Fibroblast of lung (primary cell): ENCODE results near the gene LCN9. TPM values are rescaled to one million over a fixed set of nuclear protein-coding genes. Genes with fewer than 3 reads are reported as not detected.

Experiments used
- DNase-seq, 2 donors: peaks; one replicate each; pipeline versions ENCODE4 v3.0.0 to v3.0.0-alpha.2; 2010; ENCODE audit warnings: low read depth in 2 of 2
- H2AFZ ChIP-seq: 2 replicates; pipeline ENCODE4 v1.5.1; 2012; ENCODE audit warnings: low read length, control low read depth, inconsistent platforms
- H3K27ac ChIP-seq: 2 replicates; pipeline ENCODE4 v1.5.1; 2011; ENCODE audit warnings: low read length, control low read depth; ENCODE audit not compliant: insufficient read depth
- H3K27me3 ChIP-seq: 2 replicates; pipeline ENCODE4 v1.5.1; 2011; ENCODE audit warnings: mild to moderate bottlenecking, low read length; ENCODE audit not compliant: control insufficient read depth, insufficient read depth
- H3K36me3 ChIP-seq: 2 replicates; pipeline ENCODE4 v1.5.1; 2011; ENCODE audit warnings: low read length; ENCODE audit not compliant: control insufficient read depth, insufficient read depth
- H3K4me1 ChIP-seq: 2 replicates; pipeline ENCODE4 v1.5.1; 2011; ENCODE audit warnings: low read length; ENCODE audit not compliant: control insufficient read depth, insufficient read depth; ENCODE audit errors: extremely low read depth
- H3K4me2 ChIP-seq: 2 replicates; pipeline ENCODE4 v1.5.1; 2011; ENCODE audit warnings: low read length, control low read depth; ENCODE audit not compliant: insufficient read depth; ENCODE audit errors: extremely low read depth
- H3K4me3 ChIP-seq, 4 experiments: fragments of 200-600 bp in 1 of 4; sonication (generic) in 1 of 4; replicated peaks in 1 of 4; 2 replicates each; pipeline ENCODE4 v1.5.1; 2011 to 2016; ENCODE audit warnings: low read length in 4 of 4, low read depth in 3 of 4, mild to moderate bottlenecking in 3 of 4, control low read depth in 2 of 4, inconsistent platforms in 1 of 4, mixed read lengths in 1 of 4; ENCODE audit not compliant: insufficient read depth in 1 of 4; ENCODE audit errors: control extremely low read depth in 1 of 4
- H3K79me2 ChIP-seq: 2 replicates; pipeline ENCODE4 v1.5.1; 2012; ENCODE audit warnings: mild to moderate bottlenecking, low read length, inconsistent platforms; ENCODE audit not compliant: control insufficient read depth, insufficient read depth
- H3K9ac ChIP-seq: 2 replicates; pipeline ENCODE4 v1.5.1; 2011; ENCODE audit warnings: mild to moderate bottlenecking, low read length, control low read depth; ENCODE audit not compliant: insufficient read depth
- H3K9me3 ChIP-seq: 2 replicates; pipeline ENCODE4 v1.5.1; 2012; ENCODE audit warnings: low read depth, low read length; ENCODE audit not compliant: control insufficient read depth, insufficient read depth
- H4K20me1 ChIP-seq: 2 replicates; pipeline ENCODE4 v1.5.1; 2011; ENCODE audit warnings: low read length; ENCODE audit not compliant: control insufficient read depth, insufficient read depth; ENCODE audit errors: extremely low read depth
- EZH2 ChIP-seq: IDR thresholded peaks from 2 replicates; pipeline ENCODE4 v1.5.1; 2012; ENCODE audit warnings: low read length, control low read depth, mild to moderate bottlenecking; ENCODE audit errors: missing control alignments
- polyA plus RNA-seq, 2 donors: library from polyadenylated mRNA; depleted of rRNA in 1 of 2; stranded (reverse) in 1 of 2; unstranded in 1 of 2; fragments of >200 nt; gene quantifications; 2 replicates each; pipeline ENCODE4 v1.2.1, GENCODE V29; 2011 to 2012; ENCODE audit warnings: missing spikeins in 1 of 2
- total RNA-seq: library from RNA; depleted of rRNA; stranded (reverse); fragments of >200 nt; gene quantifications from 2 replicates; pipeline ENCODE4 v1.2.1, GENCODE V29; 2014
- TF ChIP-seq, protein P1 (sequence below), 2 donors: IDR thresholded peaks in 1 of 2; conservative IDR thresholded peaks in 1 of 2; 1 replicate in 1 of 2; 2 replicates in 1 of 2; pipeline ENCODE4 v1.5.1; 2011 to 2012; ENCODE audit warnings: low read length in 2 of 2, control low read depth in 1 of 2, inconsistent platforms in 1 of 2, low read depth in 1 of 2, mild to moderate bottlenecking in 1 of 2

LCN9 gene
- total and polyA plus RNA-seq, 2 donors (not counting 1 experiment from before 2014, with no cell fraction given), result not detected

DNA sequence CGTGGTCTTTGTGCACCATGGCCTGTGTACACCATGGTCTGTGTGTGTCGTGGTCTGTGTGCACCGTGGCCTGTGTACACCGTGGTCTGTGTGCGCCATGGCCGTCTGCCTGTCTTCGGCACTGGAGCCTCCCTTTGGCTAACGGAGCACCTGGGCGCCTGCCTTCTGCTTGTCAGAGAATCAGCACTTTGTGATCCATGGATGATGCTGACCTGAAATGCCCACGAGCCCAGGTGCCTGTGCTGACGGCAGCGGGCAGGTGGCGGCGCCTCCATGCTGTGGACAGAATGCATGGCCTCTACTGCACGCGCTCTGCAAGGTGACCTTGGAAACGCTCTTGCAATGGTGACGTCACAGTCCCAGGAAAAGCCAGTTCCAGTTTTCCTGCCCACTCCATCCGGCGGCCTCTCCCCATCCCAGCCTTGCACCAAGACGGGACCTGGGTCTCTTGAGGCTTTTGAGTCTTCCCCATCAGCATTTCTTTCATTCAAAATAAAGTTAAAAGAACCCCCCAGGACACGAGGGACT, 14.6 kb downstream of the LCN9 start:
- no peak for DNase-seq
- TF ChIP-seq EZH2, result no peak
- TF ChIP-seq, protein P1, sequence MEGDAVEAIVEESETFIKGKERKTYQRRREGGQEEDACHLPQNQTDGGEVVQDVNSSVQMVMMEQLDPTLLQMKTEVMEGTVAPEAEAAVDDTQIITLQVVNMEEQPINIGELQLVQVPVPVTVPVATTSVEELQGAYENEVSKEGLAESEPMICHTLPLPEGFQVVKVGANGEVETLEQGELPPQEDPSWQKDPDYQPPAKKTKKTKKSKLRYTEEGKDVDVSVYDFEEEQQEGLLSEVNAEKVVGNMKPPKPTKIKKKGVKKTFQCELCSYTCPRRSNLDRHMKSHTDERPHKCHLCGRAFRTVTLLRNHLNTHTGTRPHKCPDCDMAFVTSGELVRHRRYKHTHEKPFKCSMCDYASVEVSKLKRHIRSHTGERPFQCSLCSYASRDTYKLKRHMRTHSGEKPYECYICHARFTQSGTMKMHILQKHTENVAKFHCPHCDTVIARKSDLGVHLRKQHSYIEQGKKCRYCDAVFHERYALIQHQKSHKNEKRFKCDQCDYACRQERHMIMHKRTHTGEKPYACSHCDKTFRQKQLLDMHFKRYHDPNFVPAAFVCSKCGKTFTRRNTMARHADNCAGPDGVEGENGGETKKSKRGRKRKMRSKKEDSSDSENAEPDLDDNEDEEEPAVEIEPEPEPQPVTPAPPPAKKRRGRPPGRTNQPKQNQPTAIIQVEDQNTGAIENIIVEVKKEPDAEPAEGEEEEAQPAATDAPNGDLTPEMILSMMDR (conservative IDR thresholded peaks at IDR 0.05 in 1 of 2, IDR thresholded peaks at IDR 0.05 in 1 of 2; ENCODE audit: low read depth in 1 of 2, low read length in 2 of 2), result no peak

DNA sequence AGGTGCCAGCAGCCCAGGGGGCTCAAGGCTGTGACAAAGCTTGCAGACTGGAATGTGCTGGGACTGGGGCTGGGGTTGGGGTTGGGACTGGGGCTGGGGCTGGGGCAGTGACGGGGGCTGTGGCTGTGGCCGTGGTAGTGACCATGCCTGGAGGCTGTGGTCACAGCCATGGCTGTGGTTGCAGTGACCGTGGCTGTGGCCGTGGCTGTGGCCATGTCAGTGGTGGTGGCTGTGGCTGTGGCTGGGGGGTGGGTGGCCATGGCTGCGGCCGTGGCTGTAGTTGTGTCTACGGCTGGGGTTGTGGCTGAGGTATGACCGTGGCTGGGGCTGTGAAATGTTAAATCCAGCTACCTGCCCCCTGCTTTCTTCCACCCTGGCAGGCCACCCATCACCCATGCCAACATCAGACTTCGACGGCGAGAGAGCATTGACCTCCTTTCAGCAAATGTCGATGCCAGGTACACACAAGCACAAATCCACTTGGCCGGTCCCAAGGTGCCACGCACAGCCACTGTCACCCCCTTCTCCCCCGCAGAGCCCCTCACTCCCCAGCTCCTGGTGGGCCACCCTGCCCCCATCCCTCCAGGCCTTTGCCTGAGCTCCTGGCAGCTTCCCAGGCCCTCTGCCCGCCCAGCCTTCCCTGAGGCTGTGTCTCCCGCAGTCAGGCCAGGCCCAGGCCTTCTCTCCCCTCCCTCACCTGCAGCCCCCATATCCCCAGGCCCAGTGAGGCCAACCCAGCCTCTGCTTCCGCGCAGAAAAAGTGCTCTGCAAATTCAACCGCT, 15.3 kb downstream of the LCN9 start:
- TF ChIP-seq EZH2, result no peak
- TF ChIP-seq, protein P1 (conservative IDR thresholded peaks at IDR 0.05 in 1 of 2, IDR thresholded peaks at IDR 0.05 in 1 of 2; ENCODE audit: low read depth in 1 of 2, low read length in 2 of 2), result no peak
- H3K27ac ChIP-seq, result no peak overlapping the region
- no peak overlapping the region for H3K9ac ChIP-seq
- H3K4me1 ChIP-seq, result no peaks in the 10 kb centered on the region
- H3K79me2 ChIP-seq, result no peaks in the 10 kb centered on the region
- no peaks in the 10 kb centered on the region for H3K9me3 ChIP-seq
- no peaks in the 10 kb centered on the region for H3K36me3 ChIP-seq
- no peak overlapping the region for H3K4me3 ChIP-seq
- H3K4me2 ChIP-seq, result no peak overlapping the region
- no peaks in the 10 kb centered on the region for H3K27me3 ChIP-seq
- DNase-seq, result no peak
- H2AFZ ChIP-seq, result no peak overlapping the region
- H4K20me1 ChIP-seq, result no peaks in the 10 kb centered on the region

More for the DNA sequence above, 14.6 kb downstream of the LCN9 start:
- H3K9ac ChIP-seq, result no peak overlapping the region
- no peaks in the 10 kb centered on the region for H3K27me3 ChIP-seq
- H2AFZ ChIP-seq, result no peak overlapping the region
- H3K79me2 ChIP-seq, result no peaks in the 10 kb centered on the region
- no peaks in the 10 kb centered on the region for H4K20me1 ChIP-seq
- H3K36me3 ChIP-seq, result no peaks in the 10 kb centered on the region
- H3K4me3 ChIP-seq, result no peak overlapping the region
- H3K9me3 ChIP-seq, result no peaks in the 10 kb centered on the region
- H3K4me2 ChIP-seq, result no peak overlapping the region
- H3K27ac ChIP-seq, result no peak overlapping the region
- no peaks in the 10 kb centered on the region for H3K4me1 ChIP-seq

DNA sequence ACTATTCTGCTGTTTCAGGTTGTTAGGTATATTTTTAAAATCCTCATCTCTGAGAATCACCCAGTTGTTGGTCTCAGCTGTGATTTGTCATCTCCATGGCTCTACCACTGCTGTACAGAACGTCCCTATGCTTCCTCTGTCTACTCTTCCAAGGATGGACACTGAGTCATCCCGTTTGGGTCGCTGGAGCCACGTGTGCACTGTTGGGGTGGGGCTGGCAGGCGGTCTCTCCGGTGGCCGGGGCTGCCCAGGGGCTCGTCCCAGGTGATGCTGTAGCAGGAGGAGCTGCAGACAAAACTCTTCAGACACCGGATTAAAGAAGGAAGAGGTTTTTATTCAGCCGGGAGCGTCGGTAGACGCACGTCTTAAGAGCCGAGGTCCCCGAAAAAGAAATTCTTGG, 16.9 kb downstream of the LCN9 start:
- Histone ChIP-seq H3K27me3 (no peaks in the 10 kb centered on the region), H3K4me3 (no peak overlapping the region), H3K9ac (no peak overlapping the region), H2AFZ (no peak overlapping the region), H3K36me3 (no peaks in the 10 kb centered on the region), H3K4me2 (no peak overlapping the region), H3K27ac (no peak overlapping the region), H3K9me3 (no peaks in the 10 kb centered on the region), H4K20me1 (no peaks in the 10 kb centered on the region), H3K79me2 (no peaks in the 10 kb centered on the region), H3K4me1 (no peaks in the 10 kb centered on the region)
- DNase-seq, result no peak
- no peak for TF ChIP-seq EZH2
- TF ChIP-seq, protein P1 (conservative IDR thresholded peaks at IDR 0.05 in 1 of 2, IDR thresholded peaks at IDR 0.05 in 1 of 2; ENCODE audit: low read depth in 1 of 2, low read length in 2 of 2), result no peak
